Measurements from ENCODE around the gene SYTL1. TPM values are rescaled to one million over a fixed set of nuclear protein-coding genes. Genes with fewer than 3 reads are reported as not detected.
A peak's percentile ranks its signal among the peaks of the same experiment; 100 is the strongest.

The SYTL1 gene
- total RNA-seq, 4 donors from 2014 or later: 5.2 to 9.2 (median 6.9) TPM

- DNase-seq: no peak
- Histone ChIP-seq H3K4me3 (no peak overlapping the region), H3K4me1 (peaks cover 7 to 18% (median 12%) of the 10 kb centered on the region in 4 donors), H3K36me3 (no peaks in the 10 kb centered on the region), H3K9me3 (no peaks in the 10 kb centered on the region), H3K27me3 (peaks cover 8% of the 10 kb centered on the region), H3K27ac (no peak overlapping the region)
- in situ Hi-C loops (cut with MboI; ENCODE audit: low pct_ligation_motif_present in 1 of 4, low pct_unique_long_range_greater_than_20kb in 1 of 4, low sequenced_read_pairs in 3 of 4) (no loop called here), intact Hi-C loops (cut with DNase I; ENCODE audit: low total_unique reads) (no loop called here)
- 75% methylated on average over 1 of the region's 1 CpG; no CpG with 5 or more reads in 1 of the 2 donors for WGBS, 2 donors (ENCODE audit: low coverage in 1 of 2)
- TF ChIP-seq, protein P1, sequence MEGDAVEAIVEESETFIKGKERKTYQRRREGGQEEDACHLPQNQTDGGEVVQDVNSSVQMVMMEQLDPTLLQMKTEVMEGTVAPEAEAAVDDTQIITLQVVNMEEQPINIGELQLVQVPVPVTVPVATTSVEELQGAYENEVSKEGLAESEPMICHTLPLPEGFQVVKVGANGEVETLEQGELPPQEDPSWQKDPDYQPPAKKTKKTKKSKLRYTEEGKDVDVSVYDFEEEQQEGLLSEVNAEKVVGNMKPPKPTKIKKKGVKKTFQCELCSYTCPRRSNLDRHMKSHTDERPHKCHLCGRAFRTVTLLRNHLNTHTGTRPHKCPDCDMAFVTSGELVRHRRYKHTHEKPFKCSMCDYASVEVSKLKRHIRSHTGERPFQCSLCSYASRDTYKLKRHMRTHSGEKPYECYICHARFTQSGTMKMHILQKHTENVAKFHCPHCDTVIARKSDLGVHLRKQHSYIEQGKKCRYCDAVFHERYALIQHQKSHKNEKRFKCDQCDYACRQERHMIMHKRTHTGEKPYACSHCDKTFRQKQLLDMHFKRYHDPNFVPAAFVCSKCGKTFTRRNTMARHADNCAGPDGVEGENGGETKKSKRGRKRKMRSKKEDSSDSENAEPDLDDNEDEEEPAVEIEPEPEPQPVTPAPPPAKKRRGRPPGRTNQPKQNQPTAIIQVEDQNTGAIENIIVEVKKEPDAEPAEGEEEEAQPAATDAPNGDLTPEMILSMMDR (IDR thresholded peaks at IDR 0.05): no peak
Observed at GRCh38 chr1:27318596-27318995, 23.2 kb upstream of the SYTL1 start.

GRCh38 chr1:27321813-27322568, 19.8 kb upstream of the SYTL1 start, which contains the start of gene TMEM222:
Gene TMEM222 (plus strand): TSS chr1:27322163. CDS start chr1:27322198, 35 bp downstream.
- peak; percentile 98 for DNase-seq
- Histone ChIP-seq H3K36me3 (no peaks in the 10 kb centered on the region), H3K4me3 (peak within 1 kb of the TSS; percentile 74 to 90 (median 82)), H3K27me3 (peaks cover 8% of the 10 kb centered on the region), H3K27ac (peak within 1 kb of the TSS; percentile 89 to 96 (median 90)), H3K9me3 (no peaks in the 10 kb centered on the region), H3K4me1 (peaks cover 13 to 34% (median 18%) of the 10 kb centered on the region in 4 donors)
- in situ Hi-C loops (cut with MboI; ENCODE audit: low pct_ligation_motif_present in 1 of 4, low pct_unique_long_range_greater_than_20kb in 1 of 4, low sequenced_read_pairs in 3 of 4) (no loop called here), intact Hi-C loops (cut with DNase I; ENCODE audit: low total_unique reads) (loop anchor here (10.0 kb wide), 1 partner anchor 283 kb away; the partner anchor contains the start of gene AHDC1)
- TF ChIP-seq, protein P1 (IDR thresholded peaks at IDR 0.05): peak in 4 of 5 experiments; percentile 19 to 55 (median 28)
- peak; percentile 40 for TF ChIP-seq EP300 (IDR thresholded peaks at IDR 0.05; ENCODE audit: low read depth)
- TF ChIP-seq POLR2A (IDR thresholded peaks at IDR 0.05): peak; percentile 85
- peak; percentile 84 to 87 (median 85) for TF ChIP-seq POLR2AphosphoS5 (IDR thresholded peaks at IDR 0.05)
- 0 to 1% methylated on average over 5 to 50 of the region's 67 CpGs for WGBS, 2 donors (ENCODE audit: low coverage in 1 of 2)

DNA sequence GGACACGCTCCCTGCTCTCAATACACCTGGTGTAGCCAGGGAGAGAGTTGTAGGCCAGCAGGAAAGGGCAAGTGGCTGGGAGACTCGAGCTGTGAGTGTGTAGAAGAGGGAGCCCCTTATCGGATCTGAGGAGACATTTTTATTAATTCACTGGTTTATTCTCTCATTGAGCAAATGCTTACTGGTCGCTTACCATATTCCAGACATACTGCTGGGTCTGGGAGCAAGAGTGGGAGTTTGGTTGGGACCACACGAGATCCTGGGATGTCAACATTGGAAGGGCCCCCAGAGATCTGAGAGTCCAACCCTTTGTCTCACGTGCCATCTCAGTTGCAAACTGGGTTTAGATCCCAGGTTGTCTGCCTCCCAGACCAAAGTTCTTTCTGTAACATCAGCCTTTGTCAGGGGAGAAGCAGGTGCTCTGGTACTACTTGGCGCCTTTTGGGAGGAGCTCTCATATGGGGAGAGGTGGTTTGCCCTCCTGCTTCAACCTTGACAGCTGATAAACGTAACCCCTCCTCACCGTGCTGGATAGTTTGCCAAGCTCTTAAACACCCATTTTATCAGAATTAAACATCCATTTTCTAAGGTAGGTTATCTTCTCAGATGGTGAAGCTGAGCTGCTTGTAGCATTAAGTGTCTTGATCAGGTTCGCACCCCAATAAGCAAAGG, 19.1 kb upstream of the SYTL1 start:
- H3K4me3 ChIP-seq: peak overlapping the region; percentile 74 to 90 (median 82)
- no peak for DNase-seq
- H3K4me1 ChIP-seq: peaks cover 13 to 34% (median 18%) of the 10 kb centered on the region in 4 donors
- intact Hi-C loops (cut with DNase I; ENCODE audit: low total_unique reads): loop anchor here (10.0 kb wide), 1 partner anchor 282 kb away; the partner anchor contains the start of gene AHDC1
- no peaks in the 10 kb centered on the region for H3K36me3 ChIP-seq
- H3K27ac ChIP-seq: peak overlapping the region; percentile 89 to 96 (median 90)
- WGBS, 2 donors (ENCODE audit: low coverage in 1 of 2): 10% methylated on average over 10 of the region's 10 CpGs; no CpG with 5 or more reads in 1 of the 2 donors
- TF ChIP-seq EP300 (IDR thresholded peaks at IDR 0.05; ENCODE audit: low read depth) (no peak), POLR2A (IDR thresholded peaks at IDR 0.05) (peak; percentile 9)
- peaks cover 8% of the 10 kb centered on the region for H3K27me3 ChIP-seq
- in situ Hi-C loops (cut with MboI; ENCODE audit: low pct_ligation_motif_present in 1 of 4, low pct_unique_long_range_greater_than_20kb in 1 of 4, low sequenced_read_pairs in 3 of 4): no loop called here
- H3K9me3 ChIP-seq: no peaks in the 10 kb centered on the region

- Histone ChIP-seq H3K4me3 (no peak overlapping the region), H3K4me1 (peaks cover 13 to 34% (median 18%) of the 10 kb centered on the region in 4 donors), H3K9me3 (no peaks in the 10 kb centered on the region), H3K27ac (no peak overlapping the region), H3K27me3 (no peaks in the 10 kb centered on the region), H3K36me3 (no peaks in the 10 kb centered on the region)
- intact Hi-C loops (cut with DNase I; ENCODE audit: low total_unique reads) (loop anchor here (10.0 kb wide), 1 partner anchor 280 kb away; the partner anchor contains the start of gene AHDC1), in situ Hi-C loops (cut with MboI; ENCODE audit: low pct_ligation_motif_present in 1 of 4, low pct_unique_long_range_greater_than_20kb in 1 of 4, low sequenced_read_pairs in 3 of 4) (no loop called here)
- TF ChIP-seq, protein P1 (IDR thresholded peaks at IDR 0.05): no peak
- TF ChIP-seq POLR2A (IDR thresholded peaks at IDR 0.05): no peak
- no peak for TF ChIP-seq EP300 (IDR thresholded peaks at IDR 0.05; ENCODE audit: low read depth)
- TF ChIP-seq POLR2AphosphoS5 (IDR thresholded peaks at IDR 0.05): no peak
- DNase-seq: no peak
- WGBS, 2 donors (ENCODE audit: low coverage in 1 of 2): 96% methylated on average over 15 of the region's 15 CpGs; no CpG with 5 or more reads in 1 of the 2 donors
Observed at GRCh38 chr1:27325286-27325685, 16.5 kb upstream of the SYTL1 start.

All from transverse colon (tissue), 4 donors.